CMK (cell line): ENCODE measurements around the gene QSOX1.

Source experiments
- DNase-seq: peaks from one replicate; pipeline ENCODE4 v3.0.0-alpha.2; 2010; ENCODE audit warnings: low read depth

QSOX1 gene

GRCh38 chr1:180234369-180235076, 79.9 kb downstream of the QSOX1 start:
- DNase-seq, result no peak

GRCh38 chr1:180235077-180235501, 80.4 kb downstream of the QSOX1 start:
- DNase-seq, result no peak

- no peak for DNase-seq
Measured at GRCh38 chr1:180235502-180236239, 81.0 kb downstream of the QSOX1 start.

GRCh38 chr1:180236698-180237509, 82.2 kb downstream of the QSOX1 start:
- DNase-seq, result no peak

GRCh38 chr1:180237869-180238476, 83.3 kb downstream of the QSOX1 start:
- DNase-seq, result no peak

- DNase-seq, result no peak
Measured at GRCh38 chr1:180238675-180239074, 84.0 kb downstream of the QSOX1 start.

GRCh38 chr1:180239145-180240096, 84.8 kb downstream of the QSOX1 start:
- no peak for DNase-seq

GRCh38 chr1:180241716-180242544, 87.3 kb downstream of the QSOX1 start:
- no peak for DNase-seq

GRCh38 chr1:180243517-180244221, 89.0 kb downstream of the QSOX1 start:
- DNase-seq, result no peak

GRCh38 chr1:180244840-180245239, 90.2 kb downstream of the QSOX1 start:
- DNase-seq, result no peak

- no peak for DNase-seq
Measured at GRCh38 chr1:180246579-180246978, 91.9 kb downstream of the QSOX1 start.

GRCh38 chr1:180247061-180247460, 92.4 kb downstream of the QSOX1 start:
- no peak for DNase-seq

GRCh38 chr1:180247580-180247979, 92.9 kb downstream of the QSOX1 start:
- DNase-seq, result no peak

- DNase-seq, result no peak
Measured at GRCh38 chr1:180248176-180248575, 93.5 kb downstream of the QSOX1 start.

GRCh38 chr1:180248731-180249681, 94.3 kb downstream of the QSOX1 start:
- DNase-seq, result no peak

GRCh38 chr1:180249725-180250498, 95.2 kb downstream of the QSOX1 start:
- no peak for DNase-seq

- DNase-seq, result no peak
Measured at GRCh38 chr1:180250499-180250770, 95.8 kb downstream of the QSOX1 start.
